GM19467 (cell line): Measurements from ENCODE around the gene RNF20.
A peak's percentile ranks its signal among the peaks of the same experiment; 100 is the strongest.
"Not testable (repeated sequence)": the region's sequence is repeated elsewhere in the genome, so short reads cannot be mapped to it uniquely, and the experiment has no call there.

ENCODE experiments used
- ATAC-seq: cut with Tn5 transposase; IDR thresholded peaks from one replicate; pipeline ENCODE4 v1.9.1; 2021; ENCODE audit warnings: mild to moderate bottlenecking, moderate library complexity; ENCODE audit not compliant: unreplicated experiment

The RNF20 gene

DNA sequence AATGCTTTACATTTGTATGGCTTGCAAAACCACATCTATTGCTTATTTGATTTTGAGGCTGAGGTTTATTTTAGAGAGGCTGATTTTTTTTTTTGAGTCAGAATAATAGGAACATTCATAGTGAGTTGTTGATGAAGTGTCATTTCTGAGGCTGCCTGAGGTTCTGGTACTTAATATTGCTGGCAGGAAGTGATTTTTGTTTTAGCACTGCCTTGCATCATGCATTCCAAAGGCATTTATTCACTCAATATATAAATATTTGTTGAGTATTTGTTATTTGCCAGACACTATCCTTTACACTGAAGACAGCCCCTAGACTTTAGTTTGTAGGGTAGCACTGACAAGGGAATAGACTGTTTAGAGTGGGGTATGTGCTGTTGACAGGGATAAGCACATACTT, 2.7 kb downstream of the RNF20 start:
- ATAC-seq: no peak

DNA sequence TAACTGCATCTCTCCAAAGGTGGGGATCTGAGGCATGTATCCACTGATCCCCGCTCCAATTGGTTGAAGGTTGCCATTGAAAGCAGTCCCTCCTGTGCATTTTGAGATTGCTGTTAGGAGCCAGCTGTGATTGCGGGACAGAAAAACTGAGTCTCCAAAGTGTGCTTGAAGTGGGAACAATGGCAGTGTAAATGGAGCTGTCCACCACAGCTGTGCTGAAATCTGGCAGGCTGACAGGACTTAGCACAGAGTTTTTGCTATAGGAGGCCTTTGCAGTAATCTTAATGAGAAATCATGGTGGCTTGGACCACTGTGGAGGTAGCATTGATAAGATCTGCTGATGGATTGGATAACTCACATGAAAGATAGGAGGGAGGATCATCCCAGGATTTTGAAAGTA, 3.3 kb downstream of the RNF20 start:
- no peak for ATAC-seq

DNA sequence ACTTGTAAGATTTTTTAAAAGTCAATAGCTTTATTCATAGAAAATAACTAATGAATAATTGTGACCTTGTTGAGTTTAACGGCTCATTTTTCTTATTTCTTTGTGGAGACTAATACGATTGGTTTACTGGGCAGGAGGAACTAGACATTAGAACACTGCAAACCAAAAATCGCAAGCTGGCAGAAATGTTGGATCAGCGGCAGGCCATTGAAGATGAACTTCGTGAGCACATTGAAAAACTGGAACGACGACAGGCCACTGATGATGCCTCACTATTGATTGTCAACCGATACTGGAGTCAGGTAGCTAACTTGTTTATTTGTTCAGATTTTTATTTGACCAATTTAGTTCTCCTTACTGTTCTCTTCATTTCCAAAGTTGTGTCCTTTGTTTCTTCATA, 6.4 kb downstream of the RNF20 start:
- no peak for ATAC-seq

DNA sequence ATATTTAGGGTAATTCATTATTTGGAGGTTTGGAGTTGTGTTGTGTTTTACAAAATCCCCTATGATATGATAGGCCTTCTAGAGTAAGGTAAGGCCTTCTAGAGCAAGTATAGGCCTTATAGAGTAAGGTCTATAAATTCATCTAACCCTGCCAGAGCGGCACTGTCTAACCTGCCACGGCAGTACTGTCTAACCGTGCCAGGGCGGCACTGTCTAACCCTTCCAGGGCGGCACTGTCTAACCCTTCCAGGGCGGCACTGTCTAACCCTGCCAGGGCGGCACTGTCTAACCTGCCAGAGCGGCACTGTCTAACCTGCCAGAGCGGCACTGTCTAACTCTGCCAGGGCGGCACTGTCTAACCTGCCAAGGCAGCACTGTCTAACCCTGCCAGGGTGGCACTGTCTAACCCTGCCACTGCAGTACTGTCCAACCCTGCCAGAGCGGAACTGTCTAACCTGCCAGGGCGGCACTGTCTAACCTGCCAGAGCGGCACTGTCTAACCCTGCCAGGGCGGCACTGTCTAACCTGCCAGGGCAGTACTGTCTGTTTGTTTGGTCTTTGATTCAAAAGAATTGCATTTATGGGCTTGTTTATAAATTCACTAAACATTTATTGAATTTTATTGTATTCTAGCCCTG, 9.6 kb downstream of the RNF20 start:
- no peak for ATAC-seq

DNA sequence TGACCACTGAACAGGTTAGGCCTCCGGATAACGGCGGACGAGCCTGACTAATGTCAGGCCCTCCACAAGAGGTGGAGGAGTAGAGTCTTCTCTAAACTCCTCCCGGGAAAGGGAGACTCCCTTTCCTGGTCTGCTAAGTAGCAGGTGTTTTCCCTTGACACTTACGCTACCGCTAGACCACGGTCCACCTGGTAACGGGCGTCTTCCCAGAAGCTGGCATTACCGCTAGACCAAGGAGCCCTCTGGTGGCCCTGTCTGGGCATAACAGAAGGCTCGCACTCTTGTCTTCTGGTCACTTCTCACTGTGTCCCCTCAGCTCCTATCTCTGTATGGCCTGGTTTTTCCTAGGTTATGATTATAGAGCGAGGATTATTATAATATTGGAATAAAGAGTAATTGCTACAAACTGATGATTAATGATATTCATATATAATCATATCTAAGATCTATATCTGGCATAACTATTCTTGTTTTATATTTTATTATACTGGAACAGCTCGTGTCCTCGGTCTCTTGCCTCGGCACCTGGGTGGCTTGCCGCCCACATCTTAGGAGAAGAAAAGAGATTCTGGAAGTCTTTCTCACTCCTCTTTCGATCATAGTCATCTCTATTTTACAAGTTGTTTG, 15.9 kb downstream of the RNF20 start:
- not testable (repeated sequence) for ATAC-seq

DNA sequence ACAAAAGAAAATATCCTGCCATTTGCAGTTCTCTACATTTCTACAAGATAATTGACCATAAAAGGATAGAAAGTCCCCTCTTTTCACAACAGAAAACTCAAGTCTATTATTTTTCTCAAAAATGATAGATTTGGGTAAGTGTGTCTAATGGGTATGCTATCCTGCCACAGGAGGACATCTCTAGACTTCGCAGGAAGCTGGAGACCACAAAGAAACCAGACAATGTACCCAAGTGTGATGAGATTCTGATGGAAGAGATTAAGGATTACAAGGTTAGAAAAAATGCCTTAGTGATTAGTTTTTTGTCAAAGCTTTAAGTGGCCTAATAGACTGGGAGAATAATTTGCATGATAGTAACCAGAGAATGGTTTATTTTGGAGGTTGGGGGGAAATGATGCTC, 28.1 kb downstream of the RNF20 start:
- no peak for ATAC-seq

DNA sequence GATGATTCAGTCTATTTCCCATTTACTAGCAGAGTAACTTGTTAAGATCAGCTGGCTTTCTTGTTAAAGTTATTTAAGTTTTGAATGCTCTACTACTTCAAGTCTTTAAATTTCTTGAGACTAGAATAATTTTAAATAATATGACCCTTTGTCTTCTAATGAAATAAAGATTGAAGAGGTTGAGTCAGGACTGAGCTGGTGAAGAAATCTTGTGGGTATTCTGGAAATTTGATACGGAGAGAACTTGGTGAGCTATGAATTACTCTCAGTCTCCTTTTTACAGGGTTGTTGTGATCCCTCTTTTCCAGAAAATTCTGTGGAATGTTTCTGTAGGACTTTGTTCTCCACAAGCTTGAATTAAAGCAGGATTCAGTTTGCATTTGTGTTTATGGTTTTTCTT, 29.3 kb downstream of the RNF20 start:
- ATAC-seq: no peak

DNA sequence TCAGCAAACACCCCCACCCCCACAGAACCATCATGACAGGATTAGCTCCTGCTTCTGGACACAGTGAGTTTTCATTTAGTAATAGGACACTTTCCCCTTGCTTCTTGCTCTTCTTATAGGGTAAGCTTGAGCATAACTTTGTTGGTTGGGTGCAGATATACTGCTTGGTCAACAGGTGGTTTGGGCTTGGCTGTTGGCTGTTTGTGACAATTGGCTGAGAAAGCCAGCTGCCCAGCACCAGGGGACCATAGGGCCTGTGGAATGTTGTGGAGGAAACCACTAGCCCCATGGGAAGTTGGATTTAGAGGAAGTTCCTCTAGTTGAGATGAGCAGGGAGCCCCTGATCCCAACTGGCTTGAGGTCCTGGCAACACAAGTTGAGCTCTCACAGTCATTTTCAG, 30.6 kb downstream of the RNF20 start:
- ATAC-seq: no peak

DNA sequence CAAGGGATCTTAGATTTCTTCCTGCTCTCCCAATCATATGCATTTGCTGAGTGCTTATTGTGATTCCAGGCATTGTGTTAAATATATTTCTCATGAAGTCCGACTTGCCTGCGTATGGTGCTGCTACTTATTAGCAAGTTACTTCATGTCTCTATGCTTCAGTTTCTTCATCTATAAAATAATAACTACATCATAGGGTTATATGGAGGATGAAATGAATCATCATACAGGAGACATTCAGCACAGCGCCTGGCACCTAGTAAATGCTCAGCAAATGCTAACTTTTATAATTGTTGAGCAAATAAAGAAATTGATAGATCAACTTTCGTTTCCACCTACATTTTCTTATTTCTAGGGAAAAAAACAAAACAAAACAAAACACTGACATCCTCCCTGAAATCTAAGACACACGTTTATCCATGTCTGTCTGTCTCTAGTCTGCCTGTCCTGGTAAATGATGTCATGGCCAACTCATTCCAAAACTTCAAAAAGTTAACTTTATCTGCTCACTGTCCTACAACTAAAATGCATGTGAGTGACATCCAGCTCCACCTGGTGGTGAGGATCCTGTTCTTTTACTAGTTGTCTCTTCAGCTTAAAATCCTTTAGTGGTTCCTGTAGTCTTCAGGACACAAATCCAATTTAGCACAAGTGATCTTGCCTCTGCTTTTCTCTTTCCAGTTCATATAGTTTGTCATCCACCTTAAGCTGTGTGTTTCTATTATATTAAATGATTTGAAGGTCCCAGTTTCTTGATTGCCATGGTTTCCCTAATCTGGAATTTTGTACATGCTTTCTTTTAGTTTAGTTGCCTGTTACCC, 33.5 kb downstream of the RNF20 start:
- peak; percentile 65 for ATAC-seq

DNA sequence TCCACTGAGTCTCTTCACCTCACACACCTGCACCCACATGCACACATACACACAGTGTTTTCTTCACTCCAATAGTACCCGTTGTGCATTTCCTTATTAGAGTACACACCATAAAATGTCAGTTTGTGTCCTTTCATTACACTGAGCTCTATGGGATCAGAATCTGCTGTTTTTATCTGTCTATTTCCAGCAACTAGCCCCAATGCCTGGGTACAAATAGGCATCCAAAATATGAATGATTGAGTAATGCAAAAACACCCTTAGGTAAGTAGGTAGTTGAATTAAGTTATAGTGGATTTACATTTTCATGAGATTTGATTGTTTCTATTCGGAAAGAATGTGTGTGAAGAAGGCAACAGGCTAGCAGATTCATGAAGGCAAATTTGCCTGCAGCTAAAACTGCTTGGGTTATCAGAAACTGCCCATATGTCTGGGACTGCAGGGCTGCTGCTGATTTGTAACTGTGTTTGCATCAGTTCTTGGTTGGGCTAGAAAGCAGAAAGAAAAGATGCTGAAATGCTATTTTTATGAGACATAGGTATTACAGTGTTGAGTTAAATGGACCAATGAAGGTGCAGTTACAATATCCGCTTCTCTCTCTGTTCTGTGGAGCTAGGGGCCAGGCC, 34.2 kb downstream of the RNF20 start:
- no peak for ATAC-seq

DNA sequence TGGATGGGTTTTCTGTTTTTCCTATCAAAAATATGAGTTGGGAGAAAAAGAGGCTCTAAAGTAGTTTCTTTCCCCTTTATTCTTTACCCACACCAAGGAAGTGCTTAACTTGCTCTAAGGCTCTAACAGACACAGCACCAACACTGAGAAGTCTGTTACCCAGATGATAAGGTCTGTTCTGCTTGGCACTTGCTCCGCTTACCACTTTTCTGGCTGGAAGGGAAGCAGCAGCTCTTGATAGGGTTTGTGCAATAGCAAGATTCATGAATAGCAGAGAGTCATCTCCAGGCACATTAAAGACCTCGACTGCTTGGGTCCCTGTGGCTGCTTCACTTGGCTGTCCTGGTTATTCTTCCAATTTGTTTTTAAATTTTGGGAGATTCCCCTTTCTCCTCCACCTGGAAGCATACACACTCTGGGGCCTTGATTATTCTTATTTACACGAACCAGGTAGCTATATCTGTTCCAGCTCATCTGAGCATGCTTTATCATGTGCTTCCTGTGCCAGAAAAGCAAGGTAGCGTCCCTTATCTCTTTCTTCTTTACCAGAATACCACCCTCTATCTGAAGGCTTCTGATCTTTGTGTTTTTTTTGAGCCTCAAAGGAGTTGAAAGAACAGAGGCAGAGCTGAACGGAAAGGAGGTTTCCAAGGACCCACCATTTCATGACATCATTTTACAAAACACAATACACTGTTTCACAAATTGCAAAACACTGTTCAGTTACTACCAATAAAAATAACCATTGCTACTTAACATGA, 36.3 kb downstream of the RNF20 start:
- no peak for ATAC-seq

DNA sequence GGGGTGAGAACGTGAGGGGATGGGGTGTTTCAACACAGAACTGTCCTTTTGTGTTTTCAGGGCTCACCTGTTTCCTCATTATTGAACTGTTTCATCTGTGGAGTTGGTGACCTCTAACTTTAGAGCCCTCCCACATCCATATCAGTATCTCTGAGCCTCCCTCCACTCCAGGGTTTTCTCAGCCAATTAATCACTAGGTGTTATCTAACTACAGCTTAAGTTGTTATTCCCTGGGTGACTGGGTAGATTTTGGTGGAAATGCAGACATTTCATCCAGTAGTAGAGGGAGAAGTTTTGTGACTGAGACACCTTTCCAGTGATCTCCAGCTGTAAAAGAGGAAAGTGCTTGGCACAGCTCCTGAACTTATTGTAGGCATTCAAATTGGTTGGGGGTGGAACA, 37.5 kb downstream of the RNF20 start:
- no peak for ATAC-seq

DNA sequence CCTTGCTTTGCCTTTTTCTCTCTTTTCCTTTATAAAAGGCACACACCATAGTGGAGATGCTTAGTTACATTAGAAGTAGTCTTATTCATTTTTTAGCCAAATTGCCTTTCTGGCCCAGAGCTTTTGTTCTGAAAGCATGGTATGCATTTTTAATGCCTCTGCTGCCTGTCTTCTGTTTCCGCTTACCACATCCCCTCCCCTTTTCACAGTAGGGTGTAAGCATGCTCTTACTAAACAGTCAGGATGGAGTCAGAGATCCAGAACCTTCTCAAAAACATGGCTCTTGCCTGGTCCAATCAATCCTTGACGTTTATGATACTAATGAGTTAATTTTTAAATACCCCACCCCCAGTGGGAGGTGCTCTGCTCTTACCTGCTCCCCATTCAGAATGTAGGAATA, 38.7 kb downstream of the RNF20 start:
- no peak for ATAC-seq

DNA sequence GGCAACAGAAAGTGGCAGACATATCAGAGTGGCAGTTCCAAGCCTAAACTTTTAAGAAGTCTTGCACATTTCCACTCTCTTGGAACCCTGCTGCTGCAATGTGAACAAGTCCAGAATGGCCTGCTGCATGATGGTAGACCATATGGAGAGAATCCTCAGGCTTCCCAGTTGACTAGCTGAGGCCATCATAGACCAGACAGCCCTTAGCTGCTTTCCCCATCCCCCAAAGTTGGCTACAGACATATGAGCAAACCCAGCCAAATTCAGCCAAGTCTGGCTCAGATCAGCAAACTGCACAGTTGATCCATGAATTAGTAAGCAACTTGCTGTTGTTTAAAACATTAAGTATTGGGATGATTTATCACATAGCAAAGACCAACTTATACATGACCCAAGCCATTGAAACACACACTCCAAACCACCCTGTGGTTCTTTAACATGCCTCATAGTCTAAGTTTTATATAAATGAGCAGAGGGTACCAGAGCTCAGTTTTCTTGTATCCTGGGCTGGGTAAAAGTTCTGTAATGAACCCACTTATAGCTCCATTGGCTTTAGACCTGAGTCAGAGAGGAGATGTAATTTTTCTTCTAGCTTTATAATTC, 41.2 kb downstream of the RNF20 start:
- no peak for ATAC-seq

DNA sequence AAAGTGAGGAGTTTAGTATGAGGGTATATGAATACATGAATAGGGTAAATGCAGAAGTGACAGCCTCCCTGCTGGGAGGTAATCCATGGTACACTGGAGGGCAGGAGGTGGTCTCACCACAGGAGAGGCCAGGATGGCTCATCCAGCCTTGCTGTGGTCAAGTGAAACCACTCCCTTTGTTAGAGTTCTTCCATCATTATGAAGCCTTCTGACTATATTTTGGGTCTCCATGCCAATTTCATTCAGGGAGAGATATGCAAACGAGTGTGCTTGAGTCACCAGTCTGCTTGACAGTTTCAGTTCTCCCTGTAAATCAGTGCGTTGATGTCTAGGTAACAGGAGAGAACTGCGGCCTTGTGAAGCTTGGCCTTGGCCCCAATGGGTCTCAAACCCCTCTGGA, 44.7 kb downstream of the RNF20 start:
- no peak for ATAC-seq

DNA sequence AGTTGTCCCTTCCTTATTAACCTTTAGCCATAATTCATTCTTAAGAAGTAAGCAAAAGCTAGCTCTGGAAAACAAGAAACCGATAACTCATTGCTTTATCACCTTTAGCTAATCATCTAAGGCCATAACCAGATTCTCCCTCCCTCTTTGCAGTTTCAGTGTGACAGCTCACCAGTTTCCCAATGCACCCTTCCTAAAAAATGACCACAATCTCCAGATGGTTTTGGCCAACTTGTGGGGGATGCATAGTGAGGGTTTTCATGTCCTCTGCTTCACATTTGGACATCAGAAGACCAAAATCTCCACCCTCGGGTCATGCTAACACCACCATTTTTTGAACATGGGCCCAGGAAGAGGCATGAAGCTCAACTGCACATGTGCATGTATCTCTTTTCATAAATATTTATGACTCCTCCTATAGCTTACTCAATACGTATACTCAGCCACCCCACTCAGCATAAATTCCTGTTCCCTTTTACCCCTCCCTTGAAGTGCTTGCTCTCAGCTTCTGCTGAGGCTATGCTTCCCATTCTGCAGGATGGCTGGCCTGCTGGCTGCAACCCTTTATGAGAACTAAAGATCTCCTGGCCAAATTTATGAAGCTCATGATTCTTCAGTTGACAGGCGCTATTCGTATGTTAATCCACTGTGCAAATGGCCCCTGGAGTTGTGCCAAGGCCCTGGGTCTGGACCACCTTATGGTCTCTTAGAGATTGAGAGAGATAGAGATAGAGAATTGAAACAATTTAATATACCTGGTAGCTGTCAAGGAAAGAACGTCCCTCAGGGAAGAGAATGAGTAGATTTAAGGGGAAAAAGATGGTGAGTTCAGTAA, 46.3 kb downstream of the RNF20 start:
- ATAC-seq: no peak

DNA sequence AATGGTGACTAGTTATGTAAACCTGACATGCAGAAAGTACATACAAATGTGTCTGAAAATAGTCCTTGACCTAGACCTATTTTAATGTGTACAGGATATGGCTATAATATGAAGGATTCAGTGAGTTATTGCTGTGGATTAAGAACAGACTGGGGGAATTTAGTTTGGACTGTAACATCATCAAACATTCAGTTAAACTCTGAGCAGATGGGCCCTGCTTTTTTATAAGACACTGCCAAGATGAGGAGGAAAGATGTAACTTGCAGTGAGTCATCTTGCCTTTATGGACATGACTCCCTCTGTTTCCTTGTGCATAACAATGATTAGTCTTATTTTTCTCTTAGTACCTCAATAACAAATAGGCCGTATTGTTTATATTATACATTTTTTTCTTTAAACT, 48.9 kb downstream of the RNF20 start:
- no peak for ATAC-seq

DNA sequence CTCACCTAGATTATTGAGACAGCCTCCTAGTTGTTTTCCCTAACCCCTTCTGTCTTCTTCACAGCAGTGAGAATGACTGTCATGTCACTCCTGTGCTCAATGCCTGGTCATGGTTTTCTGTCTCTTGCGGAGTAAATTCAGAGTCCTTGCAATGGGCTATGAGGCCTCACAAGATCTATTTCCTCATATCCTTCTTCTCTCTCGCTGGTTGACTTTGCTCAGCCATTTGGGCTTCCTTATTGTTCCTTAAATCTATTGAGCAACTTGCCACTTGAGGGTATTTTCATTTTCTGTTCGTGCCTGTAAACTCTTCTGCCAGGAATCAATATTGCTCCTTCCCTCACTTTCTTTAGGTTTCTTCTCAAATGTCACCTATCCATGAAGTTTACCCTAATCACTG, 52.1 kb downstream of the RNF20 start:
- ATAC-seq: no peak

DNA sequence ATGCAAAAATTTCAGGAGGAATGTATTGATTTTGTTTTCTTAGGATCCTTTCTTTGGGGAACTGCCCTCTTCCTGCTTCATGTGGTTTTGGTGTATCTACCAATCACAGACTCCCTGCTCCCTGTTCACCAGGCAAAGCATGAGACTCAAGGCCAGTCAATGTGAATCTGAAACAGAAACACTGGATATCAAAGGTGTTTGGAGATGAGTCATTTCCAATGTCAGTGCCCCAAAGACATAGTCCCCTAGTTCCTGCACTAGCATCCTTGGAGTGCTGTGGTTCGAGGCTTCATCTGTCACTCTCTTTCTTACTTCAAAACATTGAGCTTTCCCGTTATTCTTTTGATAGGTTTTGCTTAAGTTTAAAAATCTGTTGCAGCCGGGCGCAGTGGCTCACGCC, 53.0 kb downstream of the RNF20 start:
- peak; percentile 88 for ATAC-seq
